H1 (cell line): Measurements from ENCODE around the gene COL4A2. TPM values are rescaled to one million over a fixed set of nuclear protein-coding genes. Genes with fewer than 3 reads are reported as not detected.

Experiments used
- KDM5A ChIP-seq: fragments of 200-600 bp; IDR thresholded peaks from 2 replicates; pipeline ENCODE4 v1.7.1; 2012; ENCODE audit warnings: mild to moderate bottlenecking, low read length, inconsistent platforms, mixed read lengths
- USF2 ChIP-seq: IDR thresholded peaks from 2 replicates; pipeline ENCODE4 v1.6.1; 2011; ENCODE audit warnings: low read length, improper control_type of control experiment
- polyA plus RNA-seq, 7 experiments: library from polyadenylated mRNA; depleted of rRNA in 3 of 7; stranded (reverse) in 5 of 7; unstranded in 2 of 7; fragments of >200 nt in 5 of 7; fragments of 200-250 nt in 2 of 7; gene quantifications; 1 replicate in 5 of 7; 2 replicates in 1 of 7; 4 replicates in 1 of 7; pipeline versions ENCODE4 v1.2.1 to v1.2.3, GENCODE V29; 2011 to 2013; ENCODE audit warnings: missing spikeins in 2 of 7, mixed read lengths in 2 of 7
- total RNA-seq: library from RNA; stranded (reverse); fragmentation: NEBNext Ultra II Directional; extraction: Animal tissue kit (Norgen Biotek cat#: 25700); gene quantifications from 2 replicates; pipeline ENCODE4 v1.2.1, GENCODE V29; 2021

COL4A2 gene
- total and polyA plus RNA-seq, 2 of the 8 experiments (the other 6 are each of a cell fraction or from before 2014, with no cell fraction given) = 80.4 to 87.3 TPM

GRCh38 chr13:110415669-110416068 is 108.6 kb downstream of the COL4A2 start (continued):
- TF ChIP-seq USF2 = 0 out of 2 replicates have a peak, but pooled peaks have one; percentile 41
- TF ChIP-seq KDM5A = no peak
- TF ChIP-seq, all 59 proteins: peak for 5
